HUDEP-2 (cell line): ENCODE data around the gene GNPTG.

ENCODE experiments used
- DNase-seq, 76 experiments: peaks; one replicate each; lab custom pipeline; 2025; ENCODE audit not compliant: unreplicated experiment in 76 of 76; lab: John Stamatoyannopoulos, UW

The GNPTG gene

DNA sequence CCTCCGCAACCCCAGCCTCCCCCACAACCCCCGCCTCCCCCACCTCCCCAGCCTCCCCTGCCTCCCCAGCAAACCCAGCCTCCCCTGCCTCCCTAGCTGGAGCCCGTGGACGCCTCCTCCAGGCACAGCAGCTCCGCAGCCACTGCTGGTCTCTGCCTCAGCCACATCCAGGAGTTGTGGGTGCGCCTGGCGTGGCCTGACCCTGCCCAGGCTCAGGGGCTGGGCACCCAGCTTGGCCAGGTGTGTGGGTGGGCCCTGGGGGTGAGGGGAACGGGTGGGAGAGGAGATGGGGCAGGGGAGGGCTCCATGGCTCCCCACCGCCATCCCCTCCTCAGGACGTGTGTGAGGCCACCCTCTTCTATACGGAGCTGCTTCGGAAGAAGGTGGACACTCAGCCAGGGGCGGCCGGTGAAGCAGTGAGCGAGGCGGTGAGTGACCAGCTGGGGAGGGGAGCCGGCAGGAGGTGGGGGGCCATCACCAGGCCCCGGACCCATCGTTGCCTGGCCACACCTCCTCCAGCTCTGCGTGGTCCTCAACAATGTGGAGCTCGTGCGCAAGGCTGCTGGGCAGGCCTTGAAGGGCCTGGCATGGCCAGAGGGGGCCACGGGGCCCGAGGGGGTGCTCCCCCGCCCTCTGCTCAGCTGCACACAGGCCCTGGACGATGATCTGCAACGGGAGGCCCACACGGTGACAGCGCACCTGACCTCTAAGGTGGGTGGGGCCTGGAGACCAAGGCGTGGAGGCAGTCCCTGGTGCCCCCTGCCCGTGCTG, 5.9 kb upstream of the GNPTG start:
- no peak for DNase-seq

- no peak for DNase-seq
These were observed 5.1 kb upstream of the GNPTG start for GRCh38 chr16:1346422-1347285.

DNA sequence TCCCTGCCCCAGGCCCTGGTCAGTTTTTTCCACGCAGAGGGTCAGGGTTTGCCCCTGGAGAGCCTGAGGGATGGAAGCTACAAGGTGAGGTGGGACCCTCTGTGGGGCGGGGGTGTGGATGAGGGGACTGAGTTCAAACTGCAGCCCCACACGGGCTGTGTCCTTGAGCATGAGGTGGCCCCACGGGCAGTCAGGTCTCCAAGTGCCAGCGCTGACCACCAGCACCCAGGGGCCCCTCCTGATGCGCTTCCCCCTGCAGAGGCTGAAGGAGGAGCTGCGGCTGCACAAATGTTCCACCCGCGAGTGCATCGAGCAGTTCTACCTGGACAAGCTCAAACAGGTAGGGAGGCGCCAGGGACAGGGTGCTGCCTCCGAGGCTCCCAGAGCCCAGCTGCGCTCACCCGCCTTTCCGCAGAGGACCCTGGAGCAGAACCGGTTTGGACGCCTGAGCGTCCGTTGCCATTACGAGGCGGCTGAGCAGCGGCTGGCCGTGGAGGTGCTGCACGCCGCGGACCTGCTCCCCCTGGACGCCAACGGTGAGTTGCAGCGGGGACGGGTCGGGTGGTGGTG, 4.4 kb upstream of the GNPTG start:
- DNase-seq: no peak

- DNase-seq: no peak
These were observed 3.8 kb upstream of the GNPTG start for GRCh38 chr16:1347962-1348361.

DNA sequence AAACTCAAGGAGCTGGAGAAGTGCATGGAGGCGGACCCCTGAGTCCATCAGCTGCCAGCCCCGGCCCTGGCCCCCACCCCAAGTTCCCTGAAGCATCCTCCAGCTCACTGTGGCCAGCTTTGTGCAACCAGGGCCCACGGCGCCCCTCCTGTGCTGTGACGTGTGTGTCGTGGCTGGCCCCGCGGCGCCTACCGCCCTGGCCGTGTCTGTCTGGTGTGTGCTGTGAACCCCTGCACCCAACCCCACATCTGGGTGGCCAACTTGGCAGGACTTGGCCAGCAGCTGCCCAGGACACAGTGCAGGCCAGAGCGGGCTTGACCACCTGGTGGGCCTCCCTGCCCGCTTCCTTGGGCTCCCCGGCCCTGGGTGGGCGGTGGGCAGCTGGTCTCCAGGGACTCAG, 3.3 kb upstream of the GNPTG start:
- DNase-seq: no peak

DNA sequence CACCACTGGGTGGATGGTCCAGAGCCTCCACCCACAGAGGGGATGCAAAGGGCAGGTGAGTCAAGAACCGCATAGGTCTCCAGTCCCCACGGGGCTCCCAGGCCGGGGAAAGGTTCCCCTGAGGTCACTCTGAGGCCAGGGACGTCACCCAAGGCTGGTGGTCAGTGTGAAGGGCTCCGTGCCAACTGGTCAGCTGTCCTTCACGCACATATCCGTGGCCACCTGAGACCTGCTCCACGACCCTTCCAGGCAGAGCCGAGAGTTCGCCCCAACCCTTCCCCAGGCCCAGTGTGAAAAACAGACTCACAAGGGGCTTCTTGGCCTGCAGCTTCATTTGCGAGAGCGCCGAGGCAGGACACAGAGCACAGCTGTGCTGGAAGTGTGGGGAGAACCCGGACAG, 2.8 kb upstream of the GNPTG start:
- DNase-seq: no peak

DNA sequence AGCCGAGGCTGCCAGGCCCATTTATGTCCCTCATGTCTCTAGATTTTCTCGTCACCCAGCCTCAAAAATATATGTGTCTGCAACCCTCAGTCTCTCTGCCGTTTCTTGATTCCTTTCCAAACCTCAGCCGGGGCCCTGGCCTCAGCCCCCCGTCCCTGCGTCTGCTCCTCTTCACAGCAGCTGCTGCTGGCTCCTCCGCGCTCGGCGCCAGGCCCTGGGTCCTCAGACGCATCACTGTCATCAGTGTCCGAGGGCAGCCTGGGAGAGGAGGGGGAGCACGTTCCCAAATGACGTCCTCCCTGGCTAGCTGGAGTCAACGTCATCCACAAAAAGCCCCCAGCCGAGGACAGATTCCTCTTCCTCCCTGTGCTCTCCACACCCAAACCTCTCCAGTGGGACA, 2.4 kb upstream of the GNPTG start:
- DNase-seq: no peak

GRCh38 chr16:1349951-1350350, 1.8 kb upstream of the GNPTG start:
- DNase-seq: no peak

- no peak for DNase-seq
These were observed 1.0 kb upstream of the GNPTG start for GRCh38 chr16:1350691-1351090.

DNA sequence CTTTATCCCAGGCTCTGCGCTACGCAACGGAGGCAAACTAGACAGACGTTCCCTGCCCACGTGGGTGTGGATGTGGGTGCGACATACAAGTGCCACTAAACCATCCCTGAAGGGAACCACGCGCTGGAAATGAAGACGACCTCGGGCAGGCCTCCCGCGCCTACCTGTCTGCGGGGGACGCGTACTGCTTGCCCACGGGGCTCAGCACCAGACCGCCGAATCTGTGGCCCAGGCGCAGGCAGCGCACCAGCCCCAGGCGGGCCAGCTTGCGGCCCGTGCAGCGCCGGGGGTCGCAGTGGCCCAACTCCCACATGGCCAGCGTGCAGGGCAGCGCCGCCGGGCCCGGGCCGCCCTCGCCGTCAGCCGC, 533 bp upstream of the GNPTG start:
- DNase-seq: peak in 1 of 76 experiments; percentile 20

DNA sequence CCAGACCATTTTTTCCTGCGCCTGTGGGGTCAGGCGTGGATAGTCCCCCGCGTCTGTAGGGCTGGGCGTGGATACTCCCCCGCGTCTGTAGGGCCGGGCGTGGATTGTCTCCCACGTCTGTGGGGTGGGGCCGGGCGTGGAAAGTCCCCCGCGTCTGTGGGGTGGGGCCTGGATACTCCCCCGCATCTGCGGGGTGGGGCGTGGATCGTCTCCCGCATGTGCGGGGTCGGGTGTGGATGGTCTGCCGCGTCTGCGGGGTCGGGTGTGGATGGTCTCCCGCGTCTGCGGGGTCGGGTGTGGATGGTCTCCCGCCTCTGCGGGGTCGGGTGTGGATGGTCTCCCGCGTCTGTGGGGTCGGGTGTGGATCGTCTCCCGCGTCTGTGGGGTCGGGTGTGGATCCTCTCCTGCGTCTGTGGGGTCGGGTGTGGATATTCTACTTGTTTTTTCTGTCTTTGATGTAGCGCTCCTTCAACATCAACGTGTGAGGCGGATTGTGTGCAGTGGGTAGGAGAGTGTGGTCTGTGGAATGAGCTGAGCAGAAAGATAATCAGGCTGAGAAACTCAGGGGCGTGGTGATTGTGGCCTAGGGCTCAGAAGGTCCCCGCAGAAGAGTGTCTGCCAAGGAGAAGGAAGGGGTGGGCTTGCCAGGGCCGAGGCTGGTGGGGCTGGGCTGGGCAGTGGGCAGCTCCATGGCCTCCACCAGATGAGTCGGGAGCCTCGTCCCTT, 3.2 kb downstream of the GNPTG start:
- DNase-seq: no peak

- no peak for DNase-seq
These were observed 3.9 kb downstream of the GNPTG start for GRCh38 chr16:1355591-1355990.

GRCh38 chr16:1356061-1356900, 4.5 kb downstream of the GNPTG start:
- DNase-seq: no peak

DNA sequence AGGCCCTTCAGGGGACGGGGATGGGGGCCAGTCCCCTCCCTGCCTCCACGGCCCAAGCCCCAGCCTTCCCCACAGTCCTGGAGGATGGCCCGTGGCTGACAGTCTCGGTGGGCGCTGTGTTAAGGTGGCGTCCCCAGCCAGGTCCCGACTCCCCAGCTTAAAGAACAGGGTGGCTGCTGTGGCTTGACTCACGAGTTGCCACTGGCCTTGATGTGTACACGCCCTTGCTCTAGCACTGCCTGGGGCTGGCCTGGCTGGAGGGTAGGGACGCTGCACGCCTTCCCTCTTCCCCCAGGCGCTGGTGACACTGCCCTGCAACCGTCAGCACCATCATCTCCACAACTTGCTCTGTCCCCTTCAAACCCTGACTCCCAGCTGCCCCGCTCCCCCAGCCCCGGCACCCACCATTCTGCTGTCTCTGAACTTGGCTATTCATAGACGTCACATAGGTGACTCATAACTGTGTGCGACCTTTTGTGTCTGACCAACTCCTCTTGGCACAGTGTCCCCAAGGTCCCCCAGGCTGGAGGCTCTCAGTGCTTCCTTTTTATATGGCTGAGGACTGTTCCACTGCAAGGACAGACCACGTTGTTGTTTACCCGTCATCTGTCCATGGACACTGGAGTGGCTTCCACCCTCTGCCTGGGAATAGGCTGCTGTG, 6.3 kb downstream of the GNPTG start:
- DNase-seq: peak in 3 of 76 experiments; percentile 10 to 18 (median 16)

- no peak for DNase-seq
These were observed 10.1 kb downstream of the GNPTG start for GRCh38 chr16:1361685-1362360.

DNA sequence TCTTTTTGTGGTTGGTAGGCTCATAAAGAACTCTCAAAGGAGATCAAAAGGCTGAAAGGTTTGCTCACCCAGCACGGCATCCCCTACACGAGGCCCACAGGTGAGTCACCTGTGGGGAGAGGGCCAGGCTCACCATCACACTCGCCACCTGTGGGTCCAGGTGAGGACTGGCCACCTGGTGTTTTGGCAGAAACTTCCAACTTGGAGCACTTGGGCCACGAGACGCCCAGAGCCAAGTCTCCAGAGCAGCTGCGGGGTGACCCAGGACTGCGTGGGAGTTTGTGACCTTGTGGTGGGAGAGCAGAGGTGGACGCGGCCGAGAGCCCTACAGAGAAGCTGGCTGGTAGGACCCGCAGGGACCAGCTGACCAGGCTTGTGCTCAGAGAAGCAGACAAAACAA, 11.1 kb downstream of the GNPTG start:
- DNase-seq: no peak

GRCh38 chr16:1363501-1364041, 11.8 kb downstream of the GNPTG start:
- peak in 51 of 76 experiments; percentile 7 to 72 (median 41) for DNase-seq

DNA sequence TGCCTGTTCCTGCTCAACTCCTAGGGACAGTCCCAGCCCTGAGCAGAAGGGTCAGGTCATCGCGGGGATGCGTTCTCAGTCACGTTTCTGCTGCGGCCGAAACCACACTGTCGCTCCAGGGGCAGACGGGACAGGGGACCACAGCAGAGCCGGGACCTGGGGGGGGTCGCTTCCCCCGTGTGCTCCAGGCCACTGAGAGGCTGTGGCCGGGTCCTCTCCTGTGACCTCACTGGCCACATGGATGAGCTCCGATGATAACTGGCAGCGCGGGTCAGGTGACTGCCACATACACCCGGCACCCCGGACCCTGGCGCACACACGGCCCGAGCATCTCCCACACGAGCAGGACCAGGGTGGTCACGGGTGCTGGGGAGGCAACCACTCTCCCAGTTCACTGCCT, 12.8 kb downstream of the GNPTG start:
- no peak for DNase-seq
